Measurements from ENCODE around the gene NUP88.

- TF ChIP-seq CTCF (conservative IDR thresholded peaks at IDR 0.05; ENCODE audit: low read depth, low read length): no peak
- no peak for TF ChIP-seq EZH2phosphoT487 (IDR thresholded peaks at IDR 0.05; ENCODE audit: borderline replicate concordance, low read length)
- TF ChIP-seq EZH2 (IDR thresholded peaks at IDR 0.05; ENCODE audit: low read length, unreplicated experiment): no peak
Observed at GRCh38 chr17:5419959-5420653, 644 bp upstream of the NUP88 start, which contains the start of gene RPAIN.
